H1 (cell line): ENCODE data around the gene GPER1. TPM values are rescaled to one million over a fixed set of nuclear protein-coding genes. Genes with fewer than 3 reads are reported as not detected.

Experiments used
- CTCF ChIA-PET: fragments of 300-600 bp; sonication (Branson Sonifier 250); formaldehyde crosslinking; loops from one replicate; lab custom pipeline; 2021; ENCODE audit not compliant: partially characterized antibody; lab: Charles Lee
- POLR2A ChIA-PET: fragments of 300-600 bp; sonication (Branson Sonifier 250); formaldehyde crosslinking; loops from one replicate; lab custom pipeline; 2021; ENCODE audit warnings: inconsistent platforms; ENCODE audit not compliant: partially characterized antibody; lab: Charles Lee
- DNase-seq, 2 experiments: peaks; one replicate each; pipeline versions ENCODE4 v3.0.0 to v3.0.0-alpha.2; 2010 to 2022; ENCODE audit warnings: low spot score in 2 of 2, low read depth in 1 of 2, mixed read lengths in 1 of 2
- FAIRE-seq: peaks from 2 replicates; lab custom pipeline; 2011; peaks lifted over from hg19 to GRCh38; lab: Jason Lieb, UNC
- H2AFZ ChIP-seq: 2 replicates; pipeline ENCODE4 v1.8.1; 2012; ENCODE audit warnings: low read length, inconsistent platforms
- H2AK5ac ChIP-seq: 2 replicates; pipeline ENCODE4 v1.6.1; 2013; ENCODE audit warnings: low read depth, low read length
- H2BK120ac ChIP-seq: replicated peaks from 2 replicates; pipeline ENCODE3; 2013; ENCODE audit warnings: low read depth, low read length, inconsistent platforms
- H2BK12ac ChIP-seq: 2 replicates; pipeline ENCODE4 v1.6.1; 2013; ENCODE audit warnings: low read depth, low read length
- H2BK15ac ChIP-seq: 2 replicates; pipeline ENCODE4 v1.6.1; 2013; ENCODE audit warnings: low read length
- H2BK20ac ChIP-seq: 2 replicates; pipeline ENCODE4 v1.6.1; 2013; ENCODE audit warnings: low read length
- H2BK5ac ChIP-seq: 2 replicates; pipeline ENCODE4 v1.6.1; 2013; ENCODE audit warnings: low read depth, low read length
- H3K14ac ChIP-seq: 2 replicates; pipeline ENCODE4 v1.6.1; 2013; ENCODE audit warnings: inconsistent platforms; ENCODE audit not compliant: insufficient read length
- H3K18ac ChIP-seq: 2 replicates; pipeline ENCODE4 v1.6.1; 2013; ENCODE audit warnings: low read length; ENCODE audit errors: extremely low read depth
- H3K23ac ChIP-seq: 2 replicates; pipeline ENCODE4 v1.6.1; 2013; ENCODE audit warnings: inconsistent platforms; ENCODE audit not compliant: insufficient read length
- H3K23me2 ChIP-seq: 2 replicates; pipeline ENCODE4 v1.6.1; 2013; ENCODE audit warnings: low read depth, low read length
- H3K27ac ChIP-seq: 2 replicates; pipeline ENCODE4 v1.6.1; 2011; ENCODE audit warnings: low read depth, low read length, inconsistent platforms
- H3K27me3 ChIP-seq, 4 experiments: replicated peaks in 1 of 4; 1 replicate in 1 of 4; 2 replicates in 3 of 4; pipeline versions ENCODE4 v1.6.1 to v1.8.1; 2011 to 2013; ENCODE audit warnings: low read length in 3 of 4, mild to moderate bottlenecking in 3 of 4, inconsistent platforms in 2 of 4, mixed read lengths in 2 of 4, moderate library complexity in 1 of 4; ENCODE audit not compliant: control insufficient read depth in 3 of 4, insufficient read depth in 3 of 4; ENCODE audit errors: extremely low read depth in 1 of 4
- H3K36me3 ChIP-seq, 4 experiments: 2 replicates each; pipeline versions ENCODE4 v1.6.1 to v1.8.1; 2011 to 2013; ENCODE audit warnings: mild to moderate bottlenecking in 4 of 4, low read length in 3 of 4, moderate library complexity in 2 of 4, control low read depth in 1 of 4, inconsistent platforms in 1 of 4; ENCODE audit not compliant: insufficient read depth in 4 of 4, control insufficient read depth in 2 of 4
- H3K4ac ChIP-seq: replicated peaks from 2 replicates; pipeline ENCODE3; 2013; ENCODE audit warnings: low read length, low read depth, mixed read lengths, inconsistent platforms; ENCODE audit not compliant: insufficient read length
- H3K4me1 ChIP-seq, 4 experiments: replicated peaks in 1 of 4; 1 replicate in 1 of 4; 2 replicates in 3 of 4; pipeline versions ENCODE4 v1.6.1 to v1.8.1; 2011 to 2013; ENCODE audit warnings: low read length in 3 of 4, inconsistent platforms in 2 of 4, mixed read lengths in 1 of 4; ENCODE audit not compliant: insufficient read depth in 4 of 4, control insufficient read depth in 3 of 4
- H3K4me2 ChIP-seq, 2 experiments: 2 replicates each; pipeline versions ENCODE4 v1.6.1 to v1.8.1; 2011 to 2013; ENCODE audit warnings: low read depth in 2 of 2, low read length in 2 of 2, control low read depth in 1 of 2, inconsistent platforms in 1 of 2, mild to moderate bottlenecking in 1 of 2; ENCODE audit not compliant: insufficient read depth in 1 of 2
- H3K4me3 ChIP-seq, 4 experiments: fragments of 200-600, 300-600 bp in 1 of 4; sonication (generic), shearing (Covaris generic), sonication (Bioruptor Twin) in 1 of 4; 2 replicates each; pipeline versions ENCODE4 v1.5.1 to v1.8.1; 2011 to 2016; ENCODE audit warnings: low read length in 4 of 4, low read depth in 3 of 4, control low read depth in 2 of 4, inconsistent platforms in 2 of 4, mild to moderate bottlenecking in 2 of 4, mixed read lengths in 1 of 4, moderate library complexity in 1 of 4; ENCODE audit not compliant: insufficient read depth in 2 of 4; ENCODE audit errors: extremely low read depth in 1 of 4
- H3K56ac ChIP-seq: replicated peaks from 2 replicates; pipeline ENCODE3; 2013; ENCODE audit warnings: low read depth, mild to moderate bottlenecking, mixed read lengths, low read length, inconsistent platforms; ENCODE audit not compliant: insufficient read length
- H3K79me1 ChIP-seq: 2 replicates; pipeline ENCODE4 v1.6.1; 2013; ENCODE audit warnings: low read depth, low read length, control low read depth
- H3K79me2 ChIP-seq, 2 experiments: 2 replicates each; pipeline versions ENCODE4 v1.6.1 to v1.8.1; 2012 to 2013; ENCODE audit warnings: low read length in 2 of 2, mild to moderate bottlenecking in 2 of 2, inconsistent platforms in 1 of 2; ENCODE audit not compliant: insufficient read depth in 2 of 2, control insufficient read depth in 1 of 2
- H3K9ac ChIP-seq, 4 experiments: replicated peaks in 1 of 4; 1 replicate in 1 of 4; 2 replicates in 3 of 4; pipeline versions ENCODE4 v1.6.1 to v1.8.1; 2011 to 2013; ENCODE audit warnings: low read depth in 3 of 4, low read length in 3 of 4, control low read depth in 2 of 4, mild to moderate bottlenecking in 2 of 4, moderate library complexity in 2 of 4, inconsistent platforms in 1 of 4; ENCODE audit errors: extremely low read depth in 1 of 4
- H3K9me3 ChIP-seq, 2 experiments: 2 replicates each; pipeline versions ENCODE4 v1.6.1 to v1.8.1; 2012 to 2013; ENCODE audit warnings: mild to moderate bottlenecking in 2 of 2, moderate library complexity in 2 of 2, control low read depth in 1 of 2, inconsistent platforms in 1 of 2, low read depth in 1 of 2, low read length in 1 of 2, mixed read lengths in 1 of 2; ENCODE audit not compliant: insufficient read depth in 2 of 2
- H4K20me1 ChIP-seq, 2 experiments: replicated peaks in 1 of 2; 2 replicates each; pipeline versions ENCODE3 to v1.8.1; 2011 to 2013; ENCODE audit warnings: inconsistent platforms in 2 of 2, low read length in 2 of 2, mild to moderate bottlenecking in 1 of 2; ENCODE audit not compliant: insufficient read depth in 2 of 2, control insufficient read depth in 1 of 2
- H4K5ac ChIP-seq: 2 replicates; pipeline ENCODE4 v1.6.1; 2013; ENCODE audit warnings: low read length, low read depth, mixed read lengths, inconsistent platforms; ENCODE audit not compliant: insufficient read length
- H4K8ac ChIP-seq: 2 replicates; pipeline ENCODE4 v1.8.0; 2013; ENCODE audit warnings: mild to moderate bottlenecking, moderate library complexity, low read length, inconsistent platforms; ENCODE audit not compliant: insufficient read depth; ENCODE audit errors: extremely low read depth
- H4K91ac ChIP-seq: replicated peaks from 2 replicates; pipeline ENCODE3; 2013; ENCODE audit warnings: low read length, mixed read lengths, inconsistent platforms; ENCODE audit not compliant: insufficient read length
- BACH1 ChIP-seq: IDR thresholded peaks from 2 replicates; pipeline ENCODE4 v1.6.1; 2012; ENCODE audit warnings: low read length, improper control_type of control experiment
- FOSL1 ChIP-seq: IDR thresholded peaks from 2 replicates; pipeline ENCODE4 v1.6.1; 2011; ENCODE audit warnings: mild to moderate bottlenecking, low read depth, low read length, moderate library complexity; ENCODE audit not compliant: insufficient read depth
- HDAC2 ChIP-seq, 2 experiments: fragments of 300-600 bp in 1 of 2; sonication (generic) in 1 of 2; IDR thresholded peaks; 2 replicates each; pipeline ENCODE4 v1.6.1; 2011 to 2012; ENCODE audit warnings: low read depth in 2 of 2, low read length in 2 of 2, mild to moderate bottlenecking in 2 of 2, moderate library complexity in 2 of 2, borderline replicate concordance in 1 of 2, inconsistent platforms in 1 of 2
- HDAC6 ChIP-seq: IDR thresholded peaks from one replicate; pipeline ENCODE4 v1.7.1; 2012; ENCODE audit warnings: low read depth, mild to moderate bottlenecking, inconsistent platforms, low read length, moderate library complexity
- KDM1A ChIP-seq: fragments of 200-600, 300-600 bp; sonication (generic); IDR thresholded peaks from 2 replicates; pipeline ENCODE4 v1.7.1; 2016; ENCODE audit warnings: mild to moderate bottlenecking, low read length, borderline replicate concordance
- MAX ChIP-seq: IDR thresholded peaks from 2 replicates; pipeline ENCODE4 v1.6.1; 2012; ENCODE audit warnings: inconsistent platforms
- TAF1 ChIP-seq: IDR thresholded peaks from 2 replicates; pipeline ENCODE4 v1.6.1; 2011; ENCODE audit warnings: mild to moderate bottlenecking, low read depth, low read length
- WGBS, 2 experiments: shearing (Covaris generic) in 1 of 2; methylation state at CpG; one replicate each; pipeline versions ENCODE4 v1.1.6 to v1.1.7; 2013 to 2015; ENCODE audit warnings: low lambda C conversion rate in 2 of 2, mixed read lengths in 2 of 2, inconsistent platforms in 1 of 2, low coverage in 1 of 2, missing lambda C conversion rate in 1 of 2; ENCODE audit not compliant: insufficient replicate concordance in 2 of 2, insufficient coverage in 1 of 2, insufficient read length in 1 of 2; ENCODE audit errors: extremely low coverage in 1 of 2, missing lambda C conversion rate in 1 of 2; 5-methylcytosine and 5-hydroxymethylcytosine counted together
- polyA plus RNA-seq, 7 experiments: library from polyadenylated mRNA; depleted of rRNA in 3 of 7; stranded (reverse) in 5 of 7; unstranded in 2 of 7; fragments of >200 nt in 5 of 7; fragments of 200-250 nt in 2 of 7; gene quantifications; 1 replicate in 5 of 7; 2 replicates in 1 of 7; 4 replicates in 1 of 7; pipeline versions ENCODE4 v1.2.1 to v1.2.3, GENCODE V29; 2011 to 2013; ENCODE audit warnings: missing spikeins in 2 of 7, mixed read lengths in 2 of 7
- total RNA-seq: library from RNA; stranded (reverse); fragmentation: NEBNext Ultra II Directional; extraction: Animal tissue kit (Norgen Biotek cat#: 25700); gene quantifications from 2 replicates; pipeline ENCODE4 v1.2.1, GENCODE V29; 2021
- TF ChIP-seq, protein P1 (sequence below): IDR thresholded peaks from 2 replicates; pipeline ENCODE4 v1.6.1; 2011; ENCODE audit warnings: low read length, improper control_type of control experiment

GPER1 gene
- total and polyA plus RNA-seq, 2 of the 8 experiments (the other 6 are each of a cell fraction or from before 2014, with no cell fraction given), result 0.24 to 0.47 TPM

DNA sequence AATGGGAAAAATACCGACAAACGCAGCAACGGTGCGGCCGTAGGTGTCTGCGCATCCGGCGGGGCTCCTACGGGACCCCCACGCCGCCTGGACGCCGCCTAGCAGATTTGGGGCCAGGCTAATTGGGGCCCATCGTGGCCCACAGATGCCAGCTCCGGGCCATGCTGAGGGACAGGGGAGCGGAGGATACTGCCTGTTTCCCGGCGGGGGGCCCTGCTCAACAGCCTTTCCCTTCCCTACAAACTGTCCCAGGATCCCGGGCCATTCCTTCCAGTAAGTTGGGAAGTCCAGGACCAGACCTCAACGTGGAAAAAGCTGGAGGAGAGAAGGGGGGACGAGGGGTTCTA lies 21.7 kb upstream of the GPER1 start:
- Histone ChIP-seq H3K79me1 (peaks cover 8% of the 10 kb centered on the region), H4K5ac (no peak overlapping the region), H2BK5ac (no peak overlapping the region), H3K18ac (no peak overlapping the region), H2BK15ac (no peak overlapping the region), H3K56ac (no peak overlapping the region), H3K9me3 (peaks cover 6 to 7% of the 10 kb centered on the region in 2 experiments; a peak in 3 of 4 replicates), H3K4me3 (peak overlapping the region in 1 of 4 experiments; percentile 24; a peak in 1 of 8 replicates), H3K4me2 (peak overlapping the region in 1 of 2 experiments; percentile 40; a peak in 2 of 4 replicates), H3K9ac (no peak overlapping the region), H4K91ac (no peak overlapping the region), H3K23ac (no peak overlapping the region), H2AFZ (no peak overlapping the region), H2AK5ac (no peak overlapping the region), H4K8ac (no peak overlapping the region; the same call in 1 of the 2 replicates), H3K23me2 (peaks cover 5% of the 10 kb centered on the region), H3K14ac (no peak overlapping the region), H2BK20ac (no peak overlapping the region), H3K27me3 (no peaks in the 10 kb centered on the region), H3K79me2 (peaks cover 0 to 2% of the 10 kb centered on the region in 2 experiments; a peak in 1 of 4 replicates), H3K4me1 (peaks cover 0 to 8% (median 2%) of the 10 kb centered on the region in 4 experiments; a peak in 3 of 7 replicates), H4K20me1 (peaks cover 14 to 19% of the 10 kb centered on the region in 2 experiments), H3K27ac (no peak overlapping the region), H2BK120ac (no peak overlapping the region), H3K36me3 (no peaks in the 10 kb centered on the region), H3K4ac (no peak overlapping the region), H2BK12ac (no peak overlapping the region)
- ChIA-PET CTCF (interaction anchor here (0.8 to 6.4 kb wide), 36 partner anchors 10 to 156 kb away, joined by 3 to 143 read pairs (median 7); partner anchors contain the start of genes GPER1 and GPR146), POLR2A (interaction anchor here (0.9 to 1.5 kb wide), 6 partner anchors 67 to 127 kb away, joined by 3 to 6 read pairs (median 4); partner anchors contain the start of gene COX19)
- WGBS, 2 experiments, result 75% methylated on average over 21 of the region's 21 CpGs; no CpG with 5 or more reads in 1 of the 2 experiments
- TF ChIP-seq FOSL1, result no peak
- no peak for TF ChIP-seq HDAC6
- no peak for TF ChIP-seq MAX
- no peak for TF ChIP-seq BACH1
- no peak for TF ChIP-seq HDAC2 (IDR thresholded peaks at IDR 0.05; ENCODE audit: borderline replicate concordance in 1 of 2, low read depth in 2 of 2, low read length in 2 of 2)
- no peak for TF ChIP-seq TAF1
- TF ChIP-seq KDM1A, result no peak
- TF ChIP-seq, protein P1, sequence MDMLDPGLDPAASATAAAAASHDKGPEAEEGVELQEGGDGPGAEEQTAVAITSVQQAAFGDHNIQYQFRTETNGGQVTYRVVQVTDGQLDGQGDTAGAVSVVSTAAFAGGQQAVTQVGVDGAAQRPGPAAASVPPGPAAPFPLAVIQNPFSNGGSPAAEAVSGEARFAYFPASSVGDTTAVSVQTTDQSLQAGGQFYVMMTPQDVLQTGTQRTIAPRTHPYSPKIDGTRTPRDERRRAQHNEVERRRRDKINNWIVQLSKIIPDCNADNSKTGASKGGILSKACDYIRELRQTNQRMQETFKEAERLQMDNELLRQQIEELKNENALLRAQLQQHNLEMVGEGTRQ, result no peak
- FAIRE-seq (no peak), DNase-seq (no peak)
